NCI-H2107 treated with DMSO at 0.1 percent for 48 hours (cell line): ENCODE results near the gene KLC1.
"Not testable (repeated sequence)": the region's sequence is repeated elsewhere in the genome, so short reads cannot be mapped to it uniquely, and the experiment has no call there.

Experiments used
- DNase-seq: peaks from one replicate; lab custom pipeline; 2025; ENCODE audit not compliant: unreplicated experiment; lab: John Stamatoyannopoulos, UW

KLC1 gene

DNA sequence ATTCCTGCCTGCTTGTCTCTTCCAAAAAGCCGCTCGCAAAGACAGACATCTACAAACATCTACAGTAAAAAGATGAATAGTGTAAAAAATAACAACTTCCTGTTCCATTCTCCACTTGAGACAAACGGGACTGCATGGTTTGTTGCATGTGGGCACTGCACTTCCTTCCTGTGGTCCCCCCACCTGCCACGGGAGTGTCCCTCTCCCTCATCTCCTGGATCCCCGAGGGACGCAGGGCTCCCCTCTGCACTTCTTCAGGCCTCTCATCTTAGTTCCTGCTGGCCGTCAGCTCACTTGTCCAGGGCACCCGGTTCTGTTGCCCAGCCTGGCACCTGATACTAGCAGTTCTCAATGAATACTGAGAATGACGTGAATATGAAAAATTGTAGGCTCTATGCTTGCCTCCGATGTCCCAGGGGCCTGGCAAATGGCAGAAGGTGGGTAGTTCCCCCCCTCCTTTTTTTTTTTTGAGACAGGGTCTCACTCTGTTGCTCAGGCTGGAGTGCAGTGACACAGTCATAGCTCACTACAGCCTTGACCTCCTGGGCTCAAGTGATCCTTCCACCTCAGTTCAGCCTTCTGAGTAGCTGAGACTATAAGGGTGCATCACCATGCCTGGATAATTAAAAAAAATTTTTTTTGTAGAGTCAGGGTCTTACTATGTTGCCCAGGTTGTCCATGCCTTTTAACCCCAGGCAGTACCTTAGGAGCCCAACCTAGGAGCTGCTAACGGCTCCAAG is 3.5 kb upstream of the KLC1 start:
- no peak for DNase-seq

DNA sequence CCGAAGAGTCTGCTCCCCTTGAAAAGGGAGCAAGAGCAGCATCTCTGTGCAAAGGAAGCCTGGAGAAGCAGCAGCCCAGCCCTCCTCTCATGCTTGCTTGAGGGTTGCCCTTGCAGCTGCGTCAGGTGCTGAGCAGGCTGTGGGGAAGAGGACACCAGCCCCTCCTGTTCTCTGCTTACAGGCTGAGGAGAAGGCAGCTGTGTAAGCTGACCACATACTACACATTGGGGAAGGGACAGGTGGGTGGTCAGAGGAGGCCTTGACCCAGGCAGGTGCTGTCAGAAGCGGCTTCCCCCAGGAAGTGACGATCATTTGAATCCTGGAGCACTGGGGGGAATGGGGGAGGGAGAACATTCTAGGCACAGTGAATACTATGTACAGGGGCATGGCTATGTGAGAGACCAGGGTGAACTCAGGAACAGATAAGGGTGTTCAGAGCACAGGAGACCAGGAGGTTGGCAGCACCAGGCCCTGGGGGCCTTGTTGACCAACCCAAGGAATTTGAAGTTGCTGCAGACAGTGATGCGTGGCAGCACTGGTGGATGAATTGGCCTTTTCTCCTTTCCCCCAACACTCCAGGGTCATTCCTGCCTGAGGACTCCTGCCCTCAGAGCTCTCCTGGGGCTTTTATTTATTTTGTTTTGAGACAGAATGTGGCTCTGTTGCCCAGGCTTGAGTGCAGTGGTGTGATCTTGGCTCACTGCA is 2.7 kb upstream of the KLC1 start:
- peak; percentile 68 for DNase-seq

GRCh38 chr14:103627073-103628025 is 1.7 kb upstream of the KLC1 start:
- DNase-seq = no peak

DNA sequence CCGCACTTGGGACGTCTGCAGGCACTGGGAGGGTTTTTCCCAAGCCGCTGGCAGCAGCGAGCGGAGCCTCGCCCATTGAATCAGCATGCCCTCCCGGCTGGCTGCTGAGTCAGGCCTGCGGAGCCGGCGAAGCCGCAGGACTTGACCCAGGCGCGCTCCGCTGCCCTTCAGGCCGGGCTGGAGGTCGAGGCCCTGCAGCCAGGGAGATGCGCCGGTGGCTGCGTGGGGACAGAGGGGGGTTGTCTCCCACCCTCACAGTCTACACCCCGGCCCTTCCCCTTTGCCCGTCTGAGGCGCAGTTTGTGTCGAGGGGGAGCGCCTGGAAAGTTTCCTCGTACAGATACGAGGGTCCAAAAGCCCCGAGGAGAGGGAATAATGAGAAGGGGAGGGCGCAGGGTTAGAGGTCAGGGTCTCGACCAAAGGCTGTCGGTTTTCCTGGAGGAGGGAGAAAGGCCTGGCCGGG is 759 bp upstream of the KLC1 start:
- DNase-seq = no peak

GRCh38 chr14:103629503-103630121 is 601 bp downstream of the KLC1 start:
- no peak for DNase-seq

- no peak for DNase-seq
Observed at GRCh38 chr14:103630364-103631108, 1.5 kb downstream of the KLC1 start.

GRCh38 chr14:103633391-103633790 is 4.4 kb downstream of the KLC1 start:
- no peak for DNase-seq

- DNase-seq = no peak
Observed at GRCh38 chr14:103634156-103634555, 5.1 kb downstream of the KLC1 start.

- no peak for DNase-seq
Observed at GRCh38 chr14:103638594-103638993, 9.6 kb downstream of the KLC1 start.

DNA sequence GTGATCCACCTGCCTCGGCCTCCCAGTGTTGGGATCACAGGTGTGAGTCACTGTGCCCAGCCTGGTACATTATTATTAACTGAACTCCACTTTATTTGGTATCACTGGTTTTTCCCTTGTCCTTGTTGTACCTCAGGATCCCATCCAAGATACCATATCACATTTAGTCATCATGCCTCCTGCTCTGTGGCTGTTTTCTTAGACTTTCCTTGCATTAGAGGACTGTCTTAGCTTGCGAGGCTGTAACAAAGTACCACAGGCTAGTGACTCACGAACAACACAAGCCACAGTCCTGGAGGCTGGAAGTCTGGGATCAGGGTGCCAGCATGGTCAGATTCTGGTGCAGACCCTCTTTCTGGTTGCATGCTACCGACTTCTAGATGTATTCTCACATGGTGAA is 12.2 kb downstream of the KLC1 start:
- no peak for DNase-seq

- DNase-seq = no peak
Observed at GRCh38 chr14:103646189-103646588, 17.2 kb downstream of the KLC1 start.

DNA sequence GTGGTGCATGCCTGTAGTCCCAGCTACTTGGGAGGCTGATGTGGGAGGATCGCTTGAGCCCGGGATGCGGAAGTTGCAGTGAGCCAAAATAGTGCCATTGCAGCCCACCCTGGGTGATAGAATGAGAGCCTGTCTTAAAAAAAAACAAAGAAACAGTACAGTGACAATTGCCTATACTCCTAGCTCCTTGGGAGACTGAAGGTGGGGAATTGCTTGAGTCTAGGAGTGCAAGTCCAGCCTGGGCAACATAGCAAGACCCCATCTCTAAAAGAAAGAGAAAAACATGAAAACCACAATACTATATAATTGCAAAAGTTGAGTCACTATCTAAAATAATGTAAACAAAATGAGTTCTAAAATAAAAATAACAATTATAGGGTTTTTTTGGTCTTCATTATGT is 20.0 kb downstream of the KLC1 start:
- no peak for DNase-seq

GRCh38 chr14:103650213-103650612 is 21.2 kb downstream of the KLC1 start:
- no peak for DNase-seq

DNA sequence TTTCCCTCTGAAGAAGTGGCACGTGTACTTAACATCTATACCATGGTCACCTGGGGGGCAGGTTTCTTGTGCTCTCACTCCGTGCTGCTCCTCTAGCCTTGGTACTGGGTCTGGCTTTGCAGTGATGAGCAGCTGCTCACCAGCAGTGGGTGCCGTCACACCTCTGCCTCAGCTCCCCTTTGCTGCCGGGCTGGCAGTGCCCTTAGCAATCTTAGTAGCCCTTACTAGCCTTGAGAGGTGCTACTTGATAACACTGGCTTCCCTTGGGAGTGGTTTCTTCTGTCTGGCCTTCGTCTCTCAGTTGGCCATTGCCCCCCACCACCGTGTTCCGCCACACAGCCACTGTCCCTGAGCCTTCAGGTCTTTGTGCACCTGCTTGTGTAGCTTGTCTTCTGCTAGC is 22.6 kb downstream of the KLC1 start:
- DNase-seq = no peak

DNA sequence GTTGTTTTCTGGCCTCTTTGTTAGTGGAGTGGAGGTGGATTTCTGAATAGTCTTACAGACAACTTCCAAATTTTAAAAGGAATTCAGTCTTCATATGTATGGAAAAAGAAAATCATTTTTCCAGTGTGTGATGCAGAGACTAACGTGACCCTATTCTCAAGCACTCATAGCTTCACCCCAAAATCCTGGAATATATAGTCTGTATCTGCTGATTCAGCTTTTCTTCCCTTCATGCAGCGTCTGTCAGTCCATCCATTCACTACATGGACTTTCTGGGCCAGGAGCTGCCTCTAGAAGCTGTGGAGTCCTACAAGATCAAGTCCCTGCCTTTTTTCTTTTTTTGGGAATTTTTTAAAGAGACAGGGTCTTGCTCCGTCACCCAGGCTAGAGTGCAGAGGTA is 23.8 kb downstream of the KLC1 start:
- no peak for DNase-seq

- not testable (repeated sequence) for DNase-seq
Observed at GRCh38 chr14:103653336-103653735, 24.3 kb downstream of the KLC1 start.

- no peak for DNase-seq
Observed at GRCh38 chr14:103653805-103654204, 24.8 kb downstream of the KLC1 start.

DNA sequence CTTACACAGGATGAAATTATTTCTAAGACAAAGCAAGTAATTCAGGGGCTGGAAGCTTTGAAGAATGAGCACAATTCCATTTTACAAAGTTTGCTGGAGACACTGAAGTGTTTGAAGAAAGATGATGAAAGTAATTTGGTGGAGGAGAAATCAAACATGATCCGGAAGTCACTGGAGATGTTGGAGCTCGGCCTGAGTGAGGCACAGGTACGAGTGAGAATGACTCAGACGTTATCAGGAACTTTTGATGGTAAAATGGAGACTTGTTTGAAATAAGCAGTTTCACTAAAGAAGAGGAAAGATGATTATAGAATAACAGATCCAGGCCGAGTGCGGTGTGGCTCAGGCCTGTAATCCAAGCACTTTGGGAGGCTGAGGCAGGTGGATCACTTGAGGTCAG is 25.6 kb downstream of the KLC1 start:
- DNase-seq = no peak

DNA sequence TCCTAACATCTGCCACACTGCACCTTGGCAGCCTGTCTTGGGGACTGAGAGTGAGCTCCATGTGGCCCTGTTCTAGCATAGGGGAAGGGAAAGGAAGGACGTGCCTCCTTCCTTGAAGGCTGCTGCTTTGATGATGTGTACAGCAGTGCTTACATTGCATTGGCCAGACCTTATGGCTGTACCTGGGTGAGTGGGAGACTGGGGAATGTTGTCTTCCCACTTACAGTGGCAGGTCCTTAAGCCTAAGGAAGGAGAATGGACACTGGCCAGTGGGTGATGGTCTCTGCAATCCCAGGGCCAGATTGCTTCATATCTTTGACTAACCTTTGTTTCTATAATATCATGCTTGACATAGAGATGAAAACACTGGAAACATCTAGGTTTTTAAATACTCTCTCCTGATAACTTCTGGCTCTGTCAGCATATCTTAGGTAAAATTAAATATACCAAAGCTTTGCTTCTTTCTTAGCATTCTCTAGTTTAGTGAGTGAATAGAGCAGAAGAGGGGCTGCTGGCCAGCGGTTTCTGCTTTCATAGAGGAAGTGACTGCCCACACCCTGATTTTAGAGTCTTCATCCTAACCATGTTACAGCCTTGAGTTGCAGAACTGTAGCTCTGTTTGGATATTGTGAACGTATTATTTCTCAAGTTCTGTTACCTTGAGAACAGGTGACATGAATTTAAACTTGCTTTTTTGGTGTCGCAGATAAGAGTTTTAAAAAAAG is 27.2 kb downstream of the KLC1 start:
- DNase-seq = no peak

- no peak for DNase-seq
Observed at GRCh38 chr14:103656756-103657133, 27.7 kb downstream of the KLC1 start.
